ENCODE data around the gene VTI1A.

Gene VTI1A

DNA sequence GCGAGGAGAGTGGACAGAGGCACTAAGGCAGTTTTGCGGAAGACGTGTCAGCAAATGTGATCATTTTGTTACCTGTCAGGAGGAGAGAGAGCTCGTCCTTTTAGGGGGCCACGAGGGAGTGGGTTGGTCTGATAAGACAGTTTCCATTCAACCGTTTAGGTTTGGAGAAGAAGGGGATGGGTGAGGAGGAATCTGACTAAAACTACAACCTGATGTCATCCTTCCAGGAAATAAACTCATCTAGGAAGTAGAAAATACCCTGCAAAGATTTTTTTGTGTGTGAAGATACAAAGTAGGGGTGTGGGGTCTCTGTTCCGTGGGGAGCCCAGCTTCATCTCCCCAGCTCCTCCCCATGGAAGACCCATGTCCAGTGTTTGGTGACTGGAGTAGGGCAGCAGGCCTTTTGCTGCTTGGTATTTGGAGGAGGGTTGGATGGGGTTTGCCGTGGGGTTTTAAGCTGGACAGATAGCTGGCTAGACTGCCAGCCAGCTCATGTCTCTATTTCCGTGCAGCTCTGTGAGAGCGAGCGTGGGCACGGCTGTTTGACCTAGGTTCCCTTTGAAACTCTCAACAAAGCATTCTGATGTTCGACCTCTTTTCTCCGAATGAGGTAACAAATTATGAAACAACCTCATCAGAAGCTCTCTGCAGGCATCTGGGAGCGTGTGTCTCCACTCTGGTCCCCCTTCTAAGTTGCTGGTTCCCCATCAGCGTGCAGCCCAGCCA, 367.0 kb downstream of the VTI1A start:
- Histone ChIP-seq H3K9me3 (ENCODE audit: control insufficient read depth, insufficient read depth, low read depth, low read length) (no peaks in the 10 kb centered on the region), H3K36me3 (ENCODE audit: control insufficient read depth in 2 of 2, insufficient read depth in 1 of 2, low read length in 2 of 2) (no peaks in the 10 kb centered on the region), H3K4me1 (ENCODE audit: control insufficient read depth, insufficient read depth, low read length) (peaks cover 11% of the 10 kb centered on the region; the same call in 1 of the 2 replicates), H3K4me3 (ENCODE audit: low read depth, low read length) (no peak overlapping the region), H3K27ac (ENCODE audit: extremely low read depth, low read depth, low read length) (no peak overlapping the region)
- ChIA-PET CTCF (no interaction called here), POLR2A (no interaction called here)
- TF ChIP-seq, protein P1, sequence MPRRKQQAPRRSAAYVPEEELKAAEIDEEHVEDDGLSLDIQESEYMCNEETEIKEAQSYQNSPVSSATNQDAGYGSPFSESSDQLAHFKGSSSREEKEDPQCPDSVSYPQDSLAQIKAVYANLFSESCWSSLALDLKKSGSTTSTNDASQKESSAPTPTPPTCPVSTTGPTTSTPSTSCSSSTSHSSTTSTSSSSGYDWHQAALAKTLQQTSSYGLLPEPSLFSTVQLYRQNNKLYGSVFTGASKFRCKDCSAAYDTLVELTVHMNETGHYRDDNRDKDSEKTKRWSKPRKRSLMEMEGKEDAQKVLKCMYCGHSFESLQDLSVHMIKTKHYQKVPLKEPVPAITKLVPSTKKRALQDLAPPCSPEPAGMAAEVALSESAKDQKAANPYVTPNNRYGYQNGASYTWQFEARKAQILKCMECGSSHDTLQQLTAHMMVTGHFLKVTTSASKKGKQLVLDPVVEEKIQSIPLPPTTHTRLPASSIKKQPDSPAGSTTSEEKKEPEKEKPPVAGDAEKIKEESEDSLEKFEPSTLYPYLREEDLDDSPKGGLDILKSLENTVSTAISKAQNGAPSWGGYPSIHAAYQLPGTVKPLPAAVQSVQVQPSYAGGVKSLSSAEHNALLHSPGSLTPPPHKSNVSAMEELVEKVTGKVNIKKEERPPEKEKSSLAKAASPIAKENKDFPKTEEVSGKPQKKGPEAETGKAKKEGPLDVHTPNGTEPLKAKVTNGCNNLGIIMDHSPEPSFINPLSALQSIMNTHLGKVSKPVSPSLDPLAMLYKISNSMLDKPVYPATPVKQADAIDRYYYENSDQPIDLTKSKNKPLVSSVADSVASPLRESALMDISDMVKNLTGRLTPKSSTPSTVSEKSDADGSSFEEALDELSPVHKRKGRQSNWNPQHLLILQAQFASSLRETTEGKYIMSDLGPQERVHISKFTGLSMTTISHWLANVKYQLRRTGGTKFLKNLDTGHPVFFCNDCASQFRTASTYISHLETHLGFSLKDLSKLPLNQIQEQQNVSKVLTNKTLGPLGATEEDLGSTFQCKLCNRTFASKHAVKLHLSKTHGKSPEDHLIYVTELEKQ (tag by site-specific recombination; IDR thresholded peaks at IDR 0.05; ENCODE audit: borderline replicate concordance) = no peak
- TF ChIP-seq, protein P2, sequence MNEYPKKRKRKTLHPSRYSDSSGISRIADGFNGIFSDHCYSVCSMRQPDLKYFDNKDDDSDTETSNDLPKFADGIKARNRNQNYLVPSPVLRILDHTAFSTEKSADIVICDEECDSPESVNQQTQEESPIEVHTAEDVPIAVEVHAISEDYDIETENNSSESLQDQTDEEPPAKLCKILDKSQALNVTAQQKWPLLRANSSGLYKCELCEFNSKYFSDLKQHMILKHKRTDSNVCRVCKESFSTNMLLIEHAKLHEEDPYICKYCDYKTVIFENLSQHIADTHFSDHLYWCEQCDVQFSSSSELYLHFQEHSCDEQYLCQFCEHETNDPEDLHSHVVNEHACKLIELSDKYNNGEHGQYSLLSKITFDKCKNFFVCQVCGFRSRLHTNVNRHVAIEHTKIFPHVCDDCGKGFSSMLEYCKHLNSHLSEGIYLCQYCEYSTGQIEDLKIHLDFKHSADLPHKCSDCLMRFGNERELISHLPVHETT (tag by site-specific recombination; IDR thresholded peaks at IDR 0.05) = no peak

DNA sequence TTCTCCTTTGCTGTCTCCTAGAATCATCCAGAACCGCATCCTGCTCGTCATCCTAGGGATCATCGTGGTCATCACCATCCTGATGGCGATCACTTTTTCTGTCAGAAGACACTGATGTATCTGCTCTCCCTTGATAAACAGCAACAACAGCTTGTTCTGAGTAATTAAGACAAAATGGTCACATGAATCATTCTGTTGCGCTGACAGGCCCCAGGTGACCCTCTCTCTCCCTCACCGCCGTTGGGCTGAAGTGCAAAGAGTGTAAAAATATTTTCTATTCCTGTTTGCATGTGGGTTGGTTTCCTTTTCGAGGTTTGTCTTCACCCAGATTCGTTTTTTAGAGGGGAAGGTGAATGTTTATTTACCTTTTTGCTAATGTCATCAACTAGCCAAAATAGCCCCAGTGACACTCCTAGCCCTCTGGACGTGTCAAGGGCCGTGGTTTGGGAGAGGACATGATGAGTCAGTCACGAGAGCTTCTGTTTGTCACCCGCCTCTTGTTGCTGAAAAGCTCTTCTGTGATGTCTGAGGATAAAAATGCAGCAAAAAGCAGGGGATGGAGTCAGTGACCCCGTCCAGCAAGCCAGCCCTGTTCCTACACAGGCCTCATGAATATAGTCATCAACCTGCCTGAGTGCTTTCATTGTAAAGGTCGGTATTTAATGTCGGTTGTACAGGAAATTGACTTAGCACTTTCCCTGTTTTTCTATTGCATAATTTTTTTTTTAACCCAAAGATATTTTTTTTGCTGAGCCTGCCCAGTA, 368.4 kb downstream of the VTI1A start:
- no peaks in the 10 kb centered on the region for H3K36me3 ChIP-seq (ENCODE audit: control insufficient read depth in 2 of 2, insufficient read depth in 1 of 2, low read length in 2 of 2)
- H3K27ac ChIP-seq (ENCODE audit: extremely low read depth, low read depth, low read length) = no peak overlapping the region
- no peaks in the 10 kb centered on the region for H3K9me3 ChIP-seq (ENCODE audit: control insufficient read depth, insufficient read depth, low read depth, low read length)
- H3K4me3 ChIP-seq (ENCODE audit: low read depth, low read length) = no peak overlapping the region
- ChIA-PET CTCF (no interaction called here), POLR2A (no interaction called here)
- H3K4me1 ChIP-seq (ENCODE audit: control insufficient read depth, insufficient read depth, low read length) = peaks cover 11% of the 10 kb centered on the region; the same call in 1 of the 2 replicates
- TF ChIP-seq, protein P3, sequence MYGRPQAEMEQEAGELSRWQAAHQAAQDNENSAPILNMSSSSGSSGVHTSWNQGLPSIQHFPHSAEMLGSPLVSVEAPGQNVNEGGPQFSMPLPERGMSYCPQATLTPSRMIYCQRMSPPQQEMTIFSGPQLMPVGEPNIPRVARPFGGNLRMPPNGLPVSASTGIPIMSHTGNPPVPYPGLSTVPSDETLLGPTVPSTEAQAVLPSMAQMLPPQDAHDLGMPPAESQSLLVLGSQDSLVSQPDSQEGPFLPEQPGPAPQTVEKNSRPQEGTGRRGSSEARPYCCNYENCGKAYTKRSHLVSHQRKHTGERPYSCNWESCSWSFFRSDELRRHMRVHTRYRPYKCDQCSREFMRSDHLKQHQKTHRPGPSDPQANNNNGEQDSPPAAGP (tag by site-specific recombination; IDR thresholded peaks at IDR 0.05) = 0 out of 2 replicates have a peak, but pooled peaks have one; percentile 56
- no peak for TF ChIP-seq HOXC10 (CRISPR knock-in tag; IDR thresholded peaks at IDR 0.05)
- TF ChIP-seq ZBTB21 (tag by site-specific recombination; IDR thresholded peaks at IDR 0.05) = no peak

DNA sequence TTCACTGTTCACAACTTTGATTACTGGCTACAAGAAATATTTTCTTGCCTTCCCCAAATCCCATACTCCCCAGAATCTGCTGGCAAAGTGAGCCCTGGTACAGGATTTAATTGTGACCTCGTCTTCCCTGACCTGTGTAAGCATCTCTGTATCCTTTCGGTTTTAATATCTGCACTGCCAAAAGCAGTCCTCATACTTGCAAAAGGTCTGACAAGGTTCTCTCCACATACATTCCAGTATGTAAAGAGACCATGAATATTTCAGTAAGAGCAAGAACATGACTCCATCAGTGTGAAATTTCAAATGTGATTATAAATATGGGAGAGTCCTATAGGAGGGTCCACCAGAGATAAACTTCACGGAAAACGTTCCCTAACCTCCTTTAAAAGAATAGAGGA, 369.0 kb downstream of the VTI1A start:
- TF ChIP-seq, protein P4, sequence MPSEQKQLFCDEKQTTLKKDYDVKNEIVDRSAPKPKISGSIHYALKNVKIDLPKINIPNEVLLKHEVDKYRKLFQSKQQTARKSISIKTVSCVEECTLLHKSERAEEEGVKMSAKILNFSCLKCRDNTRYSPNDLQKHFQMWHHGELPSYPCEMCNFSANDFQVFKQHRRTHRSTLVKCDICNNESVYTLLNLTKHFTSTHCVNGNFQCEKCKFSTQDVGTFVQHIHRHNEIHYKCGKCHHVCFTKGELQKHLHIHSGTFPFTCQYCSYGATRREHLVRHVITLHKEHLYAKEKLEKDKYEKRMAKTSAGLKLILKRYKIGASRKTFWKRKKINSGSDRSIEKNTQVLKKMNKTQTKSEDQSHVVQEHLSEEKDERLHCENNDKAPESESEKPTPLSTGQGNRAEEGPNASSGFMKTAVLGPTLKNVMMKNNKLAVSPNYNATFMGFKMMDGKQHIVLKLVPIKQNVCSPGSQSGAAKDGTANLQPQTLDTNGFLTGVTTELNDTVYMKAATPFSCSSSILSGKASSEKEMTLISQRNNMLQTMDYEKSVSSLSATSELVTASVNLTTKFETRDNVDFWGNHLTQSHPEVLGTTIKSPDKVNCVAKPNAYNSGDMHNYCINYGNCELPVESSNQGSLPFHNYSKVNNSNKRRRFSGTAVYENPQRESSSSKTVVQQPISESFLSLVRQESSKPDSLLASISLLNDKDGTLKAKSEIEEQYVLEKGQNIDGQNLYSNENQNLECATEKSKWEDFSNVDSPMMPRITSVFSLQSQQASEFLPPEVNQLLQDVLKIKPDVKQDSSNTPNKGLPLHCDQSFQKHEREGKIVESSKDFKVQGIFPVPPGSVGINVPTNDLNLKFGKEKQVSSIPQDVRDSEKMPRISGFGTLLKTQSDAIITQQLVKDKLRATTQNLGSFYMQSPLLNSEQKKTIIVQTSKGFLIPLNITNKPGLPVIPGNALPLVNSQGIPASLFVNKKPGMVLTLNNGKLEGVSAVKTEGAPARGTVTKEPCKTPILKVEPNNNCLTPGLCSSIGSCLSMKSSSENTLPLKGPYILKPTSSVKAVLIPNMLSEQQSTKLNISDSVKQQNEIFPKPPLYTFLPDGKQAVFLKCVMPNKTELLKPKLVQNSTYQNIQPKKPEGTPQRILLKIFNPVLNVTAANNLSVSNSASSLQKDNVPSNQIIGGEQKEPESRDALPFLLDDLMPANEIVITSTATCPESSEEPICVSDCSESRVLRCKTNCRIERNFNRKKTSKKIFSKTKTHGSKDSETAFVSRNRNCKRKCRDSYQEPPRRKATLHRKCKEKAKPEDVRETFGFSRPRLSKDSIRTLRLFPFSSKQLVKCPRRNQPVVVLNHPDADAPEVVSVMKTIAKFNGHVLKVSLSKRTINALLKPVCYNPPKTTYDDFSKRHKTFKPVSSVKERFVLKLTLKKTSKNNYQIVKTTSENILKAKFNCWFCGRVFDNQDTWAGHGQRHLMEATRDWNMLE (tag by site-specific recombination; conservative IDR thresholded peaks at IDR 0.05; ENCODE audit: low read depth) = no peak
- no peak for TF ChIP-seq ZNF248 (tag by site-specific recombination; IDR thresholded peaks at IDR 0.05)
- no peak for TF ChIP-seq ZBTB17 (tag by site-specific recombination; IDR thresholded peaks at IDR 0.05)
- no peak for TF ChIP-seq EGR2 (tag by site-specific recombination; IDR thresholded peaks at IDR 0.05; ENCODE audit: low read depth)
- TF ChIP-seq, protein P5, sequence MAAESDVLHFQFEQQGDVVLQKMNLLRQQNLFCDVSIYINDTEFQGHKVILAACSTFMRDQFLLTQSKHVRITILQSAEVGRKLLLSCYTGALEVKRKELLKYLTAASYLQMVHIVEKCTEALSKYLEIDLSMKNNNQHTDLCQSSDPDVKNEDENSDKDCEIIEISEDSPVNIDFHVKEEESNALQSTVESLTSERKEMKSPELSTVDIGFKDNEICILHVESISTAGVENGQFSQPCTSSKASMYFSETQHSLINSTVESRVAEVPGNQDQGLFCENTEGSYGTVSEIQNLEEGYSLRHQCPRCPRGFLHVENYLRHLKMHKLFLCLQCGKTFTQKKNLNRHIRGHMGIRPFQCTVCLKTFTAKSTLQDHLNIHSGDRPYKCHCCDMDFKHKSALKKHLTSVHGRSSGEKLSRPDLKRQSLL (tag by site-specific recombination; IDR thresholded peaks at IDR 0.05) = no peak
- no peak for TF ChIP-seq ZFP37 (tag by site-specific recombination; IDR thresholded peaks at IDR 0.05)
- no peak for TF ChIP-seq ZBTB21 (tag by site-specific recombination; IDR thresholded peaks at IDR 0.05)
- H3K9me3 ChIP-seq (ENCODE audit: control insufficient read depth, insufficient read depth, low read depth, low read length) = no peaks in the 10 kb centered on the region
- ChIA-PET POLR2A (no interaction called here), CTCF (no interaction called here)
- H3K27ac ChIP-seq (ENCODE audit: extremely low read depth, low read depth, low read length) = no peak overlapping the region
- H3K4me1 ChIP-seq (ENCODE audit: control insufficient read depth, insufficient read depth, low read length) = peaks cover 11% of the 10 kb centered on the region; the same call in 1 of the 2 replicates
- no peaks in the 10 kb centered on the region for H3K36me3 ChIP-seq (ENCODE audit: control insufficient read depth in 2 of 2, insufficient read depth in 1 of 2, low read length in 2 of 2)
- no peak overlapping the region for H3K4me3 ChIP-seq (ENCODE audit: low read depth, low read length)
